ENCODE results near the gene PPP2R5B. TPM values are rescaled to one million over a fixed set of nuclear protein-coding genes. Genes with fewer than 3 reads are reported as not detected.

The PPP2R5B gene
- polyA plus RNA-seq, 3 donors from 2014 or later: 7.8 to 14.6 (median 14.0) TPM

GRCh38 chr11:64916775-64917662 is 7.5 kb upstream of the PPP2R5B start, which contains the start of gene ATG2A:
TSS of gene ATG2A (minus strand) at chr11:64917209. CDS start at chr11:64917135, 74 bp downstream.
- H3K36me3 Mint-ChIP-seq: peaks cover 0 to 3% (median 0%) of the 10 kb centered on the region in 3 donors
- H3K9me3 Mint-ChIP-seq: no peaks in the 10 kb centered on the region
- peaks cover 6 to 16% (median 13%) of the 10 kb centered on the region in 3 donors for H3K27me3 Mint-ChIP-seq (ENCODE audit: low read depth in 3 of 3)
- peaks cover 26 to 32% of the 10 kb centered on the region in 2 donors for H3K4me1 Mint-ChIP-seq
- peak; percentile 98 to 99 (median 99) for DNase-seq
- H3K27ac Mint-ChIP-seq: peak within 1 kb of the TSS; percentile 93 to 100 (median 99)
- H3K4me3 Mint-ChIP-seq: peak within 1 kb of the TSS; percentile 95 to 98 (median 97)

- DNase-seq: no peak
- Mint-ChIP-seq H3K4me3 (peak overlapping the region; percentile 95 to 98 (median 97)), H3K36me3 (peaks cover 0 to 3% (median 0%) of the 10 kb centered on the region in 3 donors)
These were observed 6.9 kb upstream of the PPP2R5B start for GRCh38 chr11:64917663-64917995.

GRCh38 chr11:64918017-64918416 is 6.5 kb upstream of the PPP2R5B start:
- Mint-ChIP-seq H3K36me3 (peaks cover 0 to 3% (median 0%) of the 10 kb centered on the region in 3 donors), H3K9me3 (no peaks in the 10 kb centered on the region), H3K27me3 (ENCODE audit: low read depth in 3 of 3) (peaks cover 6 to 16% (median 10%) of the 10 kb centered on the region in 3 donors), H3K4me3 (peak overlapping the region; percentile 95 to 98 (median 97)), H3K27ac (peak overlapping the region; percentile 93 to 100 (median 99)), H3K4me1 (peaks cover 26 to 32% of the 10 kb centered on the region in 2 donors)
- no peak for DNase-seq

More at GRCh38 chr11:64917663-64917995, 6.9 kb upstream of the PPP2R5B start:
- Mint-ChIP-seq H3K27ac (peak overlapping the region; percentile 93 to 100 (median 99)), H3K4me1 (peaks cover 26 to 32% of the 10 kb centered on the region in 2 donors), H3K27me3 (ENCODE audit: low read depth in 3 of 3) (peaks cover 6 to 16% (median 13%) of the 10 kb centered on the region in 3 donors), H3K9me3 (no peaks in the 10 kb centered on the region)

- H3K27me3 Mint-ChIP-seq (ENCODE audit: low read depth in 3 of 3): peaks cover 6 to 16% (median 9%) of the 10 kb centered on the region in 3 donors
- H3K27ac Mint-ChIP-seq: no peak overlapping the region
- no peak for DNase-seq
- peaks cover 0 to under 1% (median 0%) of the 10 kb centered on the region in 3 donors for H3K36me3 Mint-ChIP-seq
- no peaks in the 10 kb centered on the region for H3K9me3 Mint-ChIP-seq
- no peak overlapping the region for H3K4me3 Mint-ChIP-seq
- peaks cover 34 to 39% of the 10 kb centered on the region in 2 donors for H3K4me1 Mint-ChIP-seq
These were observed 4.9 kb upstream of the PPP2R5B start for GRCh38 chr11:64919627-64920026.

GRCh38 chr11:64920124-64920523 is 4.4 kb upstream of the PPP2R5B start:
- Mint-ChIP-seq H3K36me3 (no peaks in the 10 kb centered on the region), H3K4me1 (peaks cover 34 to 37% of the 10 kb centered on the region in 2 donors), H3K27ac (no peak overlapping the region), H3K9me3 (no peaks in the 10 kb centered on the region), H3K4me3 (no peak overlapping the region), H3K27me3 (ENCODE audit: low read depth in 3 of 3) (peaks cover 6 to 16% (median 9%) of the 10 kb centered on the region in 3 donors)
- no peak for DNase-seq

- Mint-ChIP-seq H3K4me3 (no peak overlapping the region), H3K9me3 (no peaks in the 10 kb centered on the region), H3K4me1 (peaks cover 27 to 31% of the 10 kb centered on the region in 2 donors), H3K36me3 (no peaks in the 10 kb centered on the region), H3K27ac (no peak overlapping the region), H3K27me3 (ENCODE audit: low read depth in 3 of 3) (peaks cover 4 to 12% (median 6%) of the 10 kb centered on the region in 3 donors)
- DNase-seq: no peak
These were observed 3.1 kb upstream of the PPP2R5B start for GRCh38 chr11:64921384-64921783.

- H3K27me3 Mint-ChIP-seq (ENCODE audit: low read depth in 3 of 3): peaks cover 0 to 3% (median 0%) of the 10 kb centered on the region in 3 donors
- H3K4me1 Mint-ChIP-seq: peaks cover 14 to 16% of the 10 kb centered on the region in 2 donors
- peaks cover 0 to 6% (median 0%) of the 10 kb centered on the region in 3 donors for H3K36me3 Mint-ChIP-seq
- H3K4me3 Mint-ChIP-seq: no peak overlapping the region
- H3K9me3 Mint-ChIP-seq: no peaks in the 10 kb centered on the region
- H3K27ac Mint-ChIP-seq: no peak overlapping the region
- DNase-seq: no peak
These were observed 1.3 kb upstream of the PPP2R5B start for GRCh38 chr11:64923151-64923661.

GRCh38 chr11:64924910-64925284 is 408 bp downstream of the PPP2R5B start:
- Mint-ChIP-seq H3K4me1 (peaks cover 14 to 16% of the 10 kb centered on the region in 2 donors), H3K9me3 (no peaks in the 10 kb centered on the region), H3K27ac (peak overlapping the region in 5 of 6 donors; percentile 73 to 95 (median 76)), H3K27me3 (ENCODE audit: low read depth in 3 of 3) (peaks cover 0 to 3% (median 0%) of the 10 kb centered on the region in 3 donors), H3K36me3 (peaks cover 0 to 9% (median 3%) of the 10 kb centered on the region in 3 donors), H3K4me3 (peak overlapping the region; percentile 82 to 97 (median 86))
- no peak for DNase-seq

- Mint-ChIP-seq H3K27ac (peak overlapping the region in 4 of 6 donors; percentile 73 to 95 (median 84)), H3K27me3 (ENCODE audit: low read depth in 3 of 3) (peaks cover 0 to 3% (median 0%) of the 10 kb centered on the region in 3 donors), H3K36me3 (peaks cover 4 to 18% (median 9%) of the 10 kb centered on the region in 3 donors), H3K4me1 (peaks cover 14 to 16% of the 10 kb centered on the region in 2 donors), H3K4me3 (peak overlapping the region; percentile 82 to 97 (median 86)), H3K9me3 (no peaks in the 10 kb centered on the region)
- DNase-seq: no peak
These were observed 1.3 kb downstream of the PPP2R5B start for GRCh38 chr11:64925536-64926436.

- H3K36me3 Mint-ChIP-seq: peaks cover 8 to 25% (median 13%) of the 10 kb centered on the region in 3 donors
- no peak for DNase-seq
- no peaks in the 10 kb centered on the region for H3K9me3 Mint-ChIP-seq
- H3K27ac Mint-ChIP-seq: peak overlapping the region in 2 of 6 donors; percentile 8 to 73
- H3K27me3 Mint-ChIP-seq (ENCODE audit: low read depth in 3 of 3): peaks cover 0 to 3% (median 0%) of the 10 kb centered on the region in 3 donors
- peaks cover 14 to 16% of the 10 kb centered on the region in 2 donors for H3K4me1 Mint-ChIP-seq
- peak overlapping the region in 4 of 5 donors; percentile 29 to 68 (median 45) for H3K4me3 Mint-ChIP-seq
These were observed 2.2 kb downstream of the PPP2R5B start for GRCh38 chr11:64926689-64927088.

- H3K4me3 Mint-ChIP-seq: no peak overlapping the region
- H3K36me3 Mint-ChIP-seq: peaks cover 16 to 37% (median 20%) of the 10 kb centered on the region in 3 donors
These were observed 4.5 kb downstream of the PPP2R5B start for GRCh38 chr11:64928957-64929356.

GRCh38 chr11:64929625-64930024 is 5.1 kb downstream of the PPP2R5B start:
- H3K4me3 Mint-ChIP-seq: no peak overlapping the region
- H3K9me3 Mint-ChIP-seq: no peaks in the 10 kb centered on the region
- no peak overlapping the region for H3K27ac Mint-ChIP-seq
- peaks cover 5 to 6% of the 10 kb centered on the region in 2 donors for H3K4me1 Mint-ChIP-seq
- DNase-seq: no peak
- H3K27me3 Mint-ChIP-seq (ENCODE audit: low read depth in 3 of 3): no peaks in the 10 kb centered on the region
- H3K36me3 Mint-ChIP-seq: peaks cover 16 to 41% (median 24%) of the 10 kb centered on the region in 3 donors

More at GRCh38 chr11:64928957-64929356, 4.5 kb downstream of the PPP2R5B start:
- no peak overlapping the region for H3K27ac Mint-ChIP-seq
- H3K9me3 Mint-ChIP-seq: no peaks in the 10 kb centered on the region
- peaks cover 0 to 2% (median 0%) of the 10 kb centered on the region in 3 donors for H3K27me3 Mint-ChIP-seq (ENCODE audit: low read depth in 3 of 3)
- peaks cover 10 to 12% of the 10 kb centered on the region in 2 donors for H3K4me1 Mint-ChIP-seq
- DNase-seq: no peak

GRCh38 chr11:64930340-64930739 is 5.9 kb downstream of the PPP2R5B start:
- Mint-ChIP-seq H3K27ac (no peak overlapping the region), H3K4me1 (peaks cover under 1% of the 10 kb centered on the region in 2 donors), H3K9me3 (no peaks in the 10 kb centered on the region), H3K4me3 (no peak overlapping the region), H3K27me3 (ENCODE audit: low read depth in 3 of 3) (no peaks in the 10 kb centered on the region), H3K36me3 (peaks cover 16 to 41% (median 24%) of the 10 kb centered on the region in 3 donors)
- no peak for DNase-seq

All from immature natural killer cell (primary cell).